Measurements from ENCODE around the gene PACSIN2.

DNA sequence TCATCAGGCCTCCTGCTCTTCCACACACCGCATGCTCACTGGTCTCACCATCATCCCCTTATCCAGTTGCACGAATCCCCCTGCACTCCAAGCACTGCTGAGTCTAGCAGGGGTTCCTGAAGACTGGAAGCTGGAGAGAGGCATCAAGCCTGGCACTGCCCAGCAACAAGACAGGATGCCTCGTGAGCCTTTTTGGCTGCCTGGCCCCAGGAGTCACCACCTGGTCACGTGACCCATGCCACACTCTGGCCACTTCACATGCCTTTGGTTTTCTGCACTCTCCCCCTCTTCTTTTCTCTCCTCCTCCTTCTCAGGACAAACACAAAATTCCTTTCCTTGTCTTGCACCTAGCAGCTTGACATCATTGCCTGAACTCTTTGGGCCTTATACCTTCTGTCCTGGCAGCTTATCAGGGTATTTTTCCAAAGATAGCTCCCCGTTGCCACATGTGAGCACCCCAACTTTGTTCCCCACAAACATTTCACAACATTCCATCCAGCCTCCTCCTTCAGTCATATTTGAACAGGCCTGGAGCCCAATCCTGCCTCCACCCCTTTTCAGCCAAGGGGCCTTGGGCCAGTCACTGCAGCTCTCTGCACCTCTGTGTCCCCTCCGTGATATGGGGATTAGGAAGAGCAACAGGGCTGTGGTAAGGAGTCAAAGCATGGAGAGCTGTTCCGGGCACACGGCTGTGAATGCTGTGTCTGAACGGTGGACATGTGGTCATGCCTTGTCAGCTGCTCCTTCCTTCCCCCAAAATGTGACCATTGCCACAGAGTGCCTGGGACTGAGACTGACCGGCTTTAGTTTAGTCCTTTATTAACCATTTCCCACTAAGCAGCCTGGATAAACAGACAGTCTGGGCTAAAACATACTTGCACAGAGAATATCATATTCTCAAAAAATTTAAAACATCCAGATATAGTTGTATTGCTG, 2.8 kb upstream of the PACSIN2 start:
- TF ChIP-seq TAF1 (IDR thresholded peaks at IDR 0.05; ENCODE audit: borderline replicate concordance, insufficient read depth, low read length) (no peak), SIN3A (IDR thresholded peaks at IDR 0.05; ENCODE audit: borderline replicate concordance, insufficient read depth, low read length) (no peak)

Data from PFSK-1 (cell line).